CD4-positive, alpha-beta T cell (primary cell): ENCODE data around the gene ZNF516. TPM values are rescaled to one million over a fixed set of nuclear protein-coding genes. Genes with fewer than 3 reads are reported as not detected.

Experiments used
- ATAC-seq: fragments of 200-7000 bp; cut with Tn5 transposase; one replicate; pipeline ENCODE4 v1.10.0; 2022; ENCODE audit warnings: mild to moderate bottlenecking; ENCODE audit not compliant: poor library complexity
- CTCF ChIA-PET: fragments of 350-600 bp; sonication (Branson Sonifier 250); formaldehyde crosslinking; loops from one replicate; lab custom pipeline; 2021; ENCODE audit warnings: antibody characterized with exemption, inconsistent platforms; lab: Charles Lee
- POLR2A ChIA-PET: fragments of 350-600 bp; sonication (Branson Sonifier 250); formaldehyde crosslinking; loops from one replicate; lab custom pipeline; 2021; ENCODE audit warnings: antibody characterized with exemption, inconsistent platforms; lab: Charles Lee
- DNase-seq, 14 experiments: peaks; one replicate each; pipeline ENCODE4 v3.0.0-alpha.2; 2013 to 2020; ENCODE audit warnings: mixed read lengths in 2 of 14
- H3K27ac ChIP-seq, 2 donors: one replicate each; pipeline versions ENCODE4 v1.5.1 to v1.7.0; 2013; ENCODE audit warnings: low read length in 2 of 2, low read depth in 1 of 2, mild to moderate bottlenecking in 1 of 2
- H3K27me3 ChIP-seq, 2 experiments: 1 replicate in 1 of 2; 2 replicates in 1 of 2; pipeline versions ENCODE4 v1.6.1 to v1.7.0; 2013; ENCODE audit warnings: low read length in 2 of 2, control low read depth in 1 of 2, mild to moderate bottlenecking in 1 of 2, moderate library complexity in 1 of 2; ENCODE audit not compliant: insufficient read depth in 2 of 2, control insufficient read depth in 1 of 2
- H3K36me3 ChIP-seq: one replicate; pipeline ENCODE4 v1.6.1; 2013; ENCODE audit warnings: low read length, control low read depth; ENCODE audit not compliant: insufficient read depth
- H3K4me1 ChIP-seq: one replicate; pipeline ENCODE4 v1.6.1; 2013; ENCODE audit warnings: low read length, control low read depth; ENCODE audit not compliant: insufficient read depth
- H3K4me3 ChIP-seq: one replicate; pipeline ENCODE4 v1.5.1; 2013; ENCODE audit warnings: mild to moderate bottlenecking, low read length, moderate library complexity
- H3K9me3 ChIP-seq, 2 experiments: 1 replicate in 1 of 2; 2 replicates in 1 of 2; pipeline versions ENCODE4 v1.6.1 to v1.7.0; 2013; ENCODE audit warnings: low read length in 2 of 2, mild to moderate bottlenecking in 2 of 2, control low read depth in 1 of 2, moderate library complexity in 1 of 2; ENCODE audit not compliant: control insufficient read depth in 1 of 2, insufficient read depth in 1 of 2
- H3K27ac Mint-ChIP-seq: one replicate; pipeline ENCODE4 v1.8.0; 2020; ENCODE audit warnings: mixed read lengths
- H3K27me3 Mint-ChIP-seq: one replicate; pipeline ENCODE4 v1.8.0; 2021; ENCODE audit warnings: mixed read lengths
- H3K36me3 Mint-ChIP-seq: one replicate; pipeline ENCODE4 v1.8.0; 2021; ENCODE audit warnings: low read depth, mixed read lengths
- H3K4me1 Mint-ChIP-seq: one replicate; pipeline ENCODE4 v1.8.0; 2021; ENCODE audit warnings: low read depth, mixed read lengths
- H3K4me3 Mint-ChIP-seq: one replicate; pipeline ENCODE4 v1.8.0; 2020; ENCODE audit warnings: mild to moderate bottlenecking, mixed read lengths
- H3K9me3 Mint-ChIP-seq: one replicate; pipeline ENCODE4 v1.8.0; 2020; ENCODE audit warnings: mixed read lengths
- CTCF ChIP-seq: fragments of 200-600 bp; IDR thresholded peaks from one replicate; pipeline ENCODE4 v1.8.0; 2022; ENCODE audit warnings: antibody characterized with exemption, mild to moderate bottlenecking
- intact Hi-C, 2 experiments: fragments of 100-400 bp; cut with DNase I in 1 of 2; cut with micrococcal nuclease in 1 of 2; formaldehyde crosslinking; loops; one replicate each; pipeline versions ENCODE4 v1.15.1 to v1.9.0; 2023 to 2025; cut with DNase I, micrococcal nuclease
- total RNA-seq, 174 experiments: library from RNA in 2 of 174; stranded (reverse) in 2 of 174; gene quantifications; one replicate each; pipeline ENCODE4 v1.2.3 and lab custom pipeline; 2021 to 2026

Gene ZNF516
- total RNA-seq, 2 experiments from 2014 or later, result 22.4 to 29.3 TPM

GRCh38 chr18:76490033-76490432 lies 5.0 kb downstream of the ZNF516 start:
- Mint-ChIP-seq H3K4me3 (peak overlapping the region; percentile 91), H3K9me3 (no peaks in the 10 kb centered on the region), H3K27ac (peak overlapping the region; percentile 85), H3K27me3 (peaks cover 64% of the 10 kb centered on the region), H3K36me3 (peaks cover 27% of the 10 kb centered on the region), H3K4me1 (peaks cover 59% of the 10 kb centered on the region)
- Histone ChIP-seq H3K9me3 (peaks cover 0 to 12% of the 10 kb centered on the region in 2 experiments), H3K27ac (no peak overlapping the region), H3K27me3 (peaks cover 8 to 20% of the 10 kb centered on the region in 2 experiments), H3K36me3 (no peaks in the 10 kb centered on the region), H3K4me3 (peak overlapping the region; percentile 56), H3K4me1 (peaks cover 31% of the 10 kb centered on the region)
- ATAC-seq (no peak), DNase-seq (no peak)
- ChIA-PET CTCF (interaction anchor here (1.3 kb wide), 1 partner anchor 67 kb away, joined by 4 read pairs; no protein-coding TSS in a partner anchor), POLR2A (interaction anchor here (0.7 to 1.3 kb wide), 3 partner anchors 9 to 39 kb away, joined by 3 to 4 read pairs (median 4); no protein-coding TSS in a partner anchor)
- no peak for TF ChIP-seq CTCF
- intact Hi-C loops, result loop anchor here (2.0 to 10.0 kb wide), 3 partner anchors 225 to 1895 kb away; partner anchors contain the start of genes ZNF407 (in 2 of the 2) and ZNF236 (in 1 of the 2)

GRCh38 chr18:76489081-76489480 lies 6.0 kb downstream of the ZNF516 start:
- H3K4me1 Mint-ChIP-seq, result peaks cover 56% of the 10 kb centered on the region
- ATAC-seq, result no peak
- Histone ChIP-seq H3K27me3 (peaks cover 7 to 20% of the 10 kb centered on the region in 2 experiments), H3K4me3 (no peak overlapping the region), H3K4me1 (peaks cover 26% of the 10 kb centered on the region), H3K9me3 (peaks cover 0 to 12% of the 10 kb centered on the region in 2 experiments), H3K27ac (no peak overlapping the region), H3K36me3 (no peaks in the 10 kb centered on the region)
- ChIA-PET CTCF (no interaction called here), POLR2A (no interaction called here)
- H3K9me3 Mint-ChIP-seq, result no peaks in the 10 kb centered on the region
- peaks cover 23% of the 10 kb centered on the region for H3K36me3 Mint-ChIP-seq
- no peak overlapping the region for H3K27ac Mint-ChIP-seq
- intact Hi-C loops, result loop anchor here in 1 of 2 experiments (10.0 kb wide), 1 partner anchor 1994 kb away; the partner anchor contains the start of gene CNDP2
- peaks cover 58% of the 10 kb centered on the region for H3K27me3 Mint-ChIP-seq
- peak overlapping the region; percentile 51 for H3K4me3 Mint-ChIP-seq
- TF ChIP-seq CTCF, result no peak
- DNase-seq, result no peak

DNA sequence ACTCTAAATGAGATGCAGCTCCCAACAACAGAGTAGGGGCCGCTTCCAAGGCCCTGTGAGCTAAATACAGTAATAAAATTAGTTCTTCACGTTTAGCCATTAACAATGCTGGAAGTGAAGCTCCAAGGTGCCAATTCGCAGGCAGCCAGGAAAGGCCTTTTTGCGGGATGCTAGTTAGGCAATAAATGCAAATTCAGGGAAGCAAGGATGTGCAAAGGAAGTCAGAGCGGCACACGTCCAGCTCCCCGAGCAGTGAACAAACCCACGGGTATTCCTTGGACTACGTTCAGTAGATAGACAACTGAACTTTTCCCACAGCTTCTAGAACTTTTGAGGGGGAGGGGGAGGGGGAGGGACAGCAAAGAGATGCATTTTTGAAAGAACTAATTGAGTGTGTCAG lies 6.9 kb downstream of the ZNF516 start:
- peaks cover 49% of the 10 kb centered on the region for H3K27me3 Mint-ChIP-seq
- peaks cover 18% of the 10 kb centered on the region for H3K36me3 Mint-ChIP-seq
- Histone ChIP-seq H3K36me3 (no peaks in the 10 kb centered on the region), H3K4me1 (peaks cover 19% of the 10 kb centered on the region), H3K27ac (no peak overlapping the region), H3K4me3 (no peak overlapping the region), H3K27me3 (peaks cover 0 to 15% of the 10 kb centered on the region in 2 experiments), H3K9me3 (peaks cover 0 to 15% of the 10 kb centered on the region in 2 experiments)
- POLR2A ChIA-PET, result no interaction called here
- peak overlapping the region; percentile 22 for H3K27ac Mint-ChIP-seq
- no peak overlapping the region for H3K4me3 Mint-ChIP-seq
- peaks cover 47% of the 10 kb centered on the region for H3K4me1 Mint-ChIP-seq
- H3K9me3 Mint-ChIP-seq, result no peaks in the 10 kb centered on the region
- no peak for TF ChIP-seq CTCF
- ATAC-seq (no peak), DNase-seq (no peak)
- CTCF ChIA-PET, result no interaction called here
- intact Hi-C loops, result loop anchor here in 1 of 2 experiments (10.0 kb wide), 1 partner anchor 1993 kb away; the partner anchor contains the start of gene CNDP2
